Sigmoid colon (tissue), 7 donors: Measurements from ENCODE around the gene TNFAIP2. TPM values are rescaled to one million over a fixed set of nuclear protein-coding genes. Genes with fewer than 3 reads are reported as not detected.
"Not testable (repeated sequence)": the region's sequence is repeated elsewhere in the genome, so short reads cannot be mapped to it uniquely, and the experiment has no call there.

Experiments used
- DNase-seq: peaks from one replicate; pipeline ENCODE4 v3.0.0-alpha.2; 2019
- H3K27ac ChIP-seq, 4 donors: fragments of 200-600 bp; sonication (generic); one replicate each; pipeline ENCODE4 v1.5.1; 2016 to 2019; ENCODE audit warnings: mild to moderate bottlenecking in 1 of 4
- H3K27me3 ChIP-seq, 3 donors: fragments of 200-600 bp; sonication (generic); one replicate each; pipeline ENCODE4 v1.5.1; 2019; ENCODE audit warnings: mild to moderate bottlenecking in 1 of 3
- H3K36me3 ChIP-seq, 4 donors: fragments of 200-600 bp; sonication (generic); one replicate each; pipeline ENCODE4 v1.5.1; 2016 to 2019
- H3K4me1 ChIP-seq, 4 donors: fragments of 200-600 bp; sonication (generic); one replicate each; pipeline ENCODE4 v1.5.1; 2017 to 2019
- H3K4me3 ChIP-seq, 4 donors: fragments of 200-600 bp; sonication (generic); one replicate each; pipeline ENCODE4 v1.5.1; 2017 to 2019; ENCODE audit warnings: mild to moderate bottlenecking in 2 of 4, moderate library complexity in 1 of 4
- H3K9me3 ChIP-seq, 4 donors: fragments of 200-600 bp in 3 of 4; sonication (generic) in 3 of 4; one replicate each; pipeline versions ENCODE4 v1.5.1 to v1.6.1; 2013 to 2019
- EP300 ChIP-seq, 4 donors: sonication (generic); formaldehyde crosslinking; IDR thresholded peaks; one replicate each; pipeline ENCODE4 v1.6.1; 2017; ENCODE audit warnings: antibody characterized with exemption in 4 of 4
- POLR2A ChIP-seq, 2 donors: fragments of 450-650 bp; IDR thresholded peaks; one replicate each; pipeline ENCODE4 v1.6.1; 2016; ENCODE audit warnings: antibody characterized with exemption in 2 of 2, mild to moderate bottlenecking in 2 of 2, moderate library complexity in 2 of 2
- POLR2AphosphoS5 ChIP-seq, 4 donors: sonication (generic); formaldehyde crosslinking; IDR thresholded peaks; one replicate each; pipeline ENCODE4 v1.6.1; 2017; ENCODE audit warnings: antibody characterized with exemption in 4 of 4
- whole genome bisulfite sequencing, 2 donors: extraction: QIAGEN DNeasy Blood & Tissue Kit; methylation state at CpG; one replicate each; pipeline ENCODE4 v1.1.7; 2013; 5-methylcytosine and 5-hydroxymethylcytosine counted together
- intact Hi-C: fragments of 100-400 bp; cut with DNase I; formaldehyde crosslinking; loops from one replicate; pipeline ENCODE4 v1.15.1; 2023
- polyA plus RNA-seq, 3 donors: library from polyadenylated mRNA; stranded (reverse); fragments of 200-250 nt; gene quantifications; one replicate each; pipeline ENCODE4 v1.2.3, GENCODE V29; 2013
- total RNA-seq, 4 donors: library from RNA; depleted of rRNA; stranded (reverse); fragments of >200 nt; gene quantifications; one replicate each; pipeline ENCODE4 v1.1.0, GENCODE V29; 2016
- TF ChIP-seq, protein P1 (sequence below), 4 experiments: fragments of 450-650 bp in 3 of 4; fragments of 200-600 bp in 1 of 4; IDR thresholded peaks; one replicate each; pipeline ENCODE4 v1.5.1; 2016 to 2019; ENCODE audit warnings: antibody characterized with exemption in 4 of 4, mild to moderate bottlenecking in 3 of 4, moderate library complexity in 2 of 4
- donor health status: healthy with polysubstance abuse.
- donor health status: Bipolar disorder and iron deficiency.
- donor health status: healthy.

The TNFAIP2 gene
- total and polyA plus RNA-seq, 7 donors: 11.8 to 68.0 (median 33.5) TPM

GRCh38 chr14:103111232-103111868 is 11.9 kb upstream of the TNFAIP2 start:
- Histone ChIP-seq H3K27me3 (peaks cover 0 to 20% (median 0%) of the 10 kb centered on the region in 3 donors), H3K36me3 (no peaks in the 10 kb centered on the region), H3K9me3 (no peaks in the 10 kb centered on the region), H3K4me1 (peaks cover 0 to 26% (median 18%) of the 10 kb centered on the region in 4 donors), H3K4me3 (no peak overlapping the region), H3K27ac (peak overlapping the region in 1 of 4 donors; percentile 36)
- intact Hi-C loops: no loop called here
- TF ChIP-seq, protein P1, sequence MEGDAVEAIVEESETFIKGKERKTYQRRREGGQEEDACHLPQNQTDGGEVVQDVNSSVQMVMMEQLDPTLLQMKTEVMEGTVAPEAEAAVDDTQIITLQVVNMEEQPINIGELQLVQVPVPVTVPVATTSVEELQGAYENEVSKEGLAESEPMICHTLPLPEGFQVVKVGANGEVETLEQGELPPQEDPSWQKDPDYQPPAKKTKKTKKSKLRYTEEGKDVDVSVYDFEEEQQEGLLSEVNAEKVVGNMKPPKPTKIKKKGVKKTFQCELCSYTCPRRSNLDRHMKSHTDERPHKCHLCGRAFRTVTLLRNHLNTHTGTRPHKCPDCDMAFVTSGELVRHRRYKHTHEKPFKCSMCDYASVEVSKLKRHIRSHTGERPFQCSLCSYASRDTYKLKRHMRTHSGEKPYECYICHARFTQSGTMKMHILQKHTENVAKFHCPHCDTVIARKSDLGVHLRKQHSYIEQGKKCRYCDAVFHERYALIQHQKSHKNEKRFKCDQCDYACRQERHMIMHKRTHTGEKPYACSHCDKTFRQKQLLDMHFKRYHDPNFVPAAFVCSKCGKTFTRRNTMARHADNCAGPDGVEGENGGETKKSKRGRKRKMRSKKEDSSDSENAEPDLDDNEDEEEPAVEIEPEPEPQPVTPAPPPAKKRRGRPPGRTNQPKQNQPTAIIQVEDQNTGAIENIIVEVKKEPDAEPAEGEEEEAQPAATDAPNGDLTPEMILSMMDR (IDR thresholded peaks at IDR 0.05): no peak
- TF ChIP-seq EP300 (IDR thresholded peaks at IDR 0.05) (no peak), POLR2A (IDR thresholded peaks at IDR 0.05) (no peak), POLR2AphosphoS5 (IDR thresholded peaks at IDR 0.05) (no peak)
- DNase-seq: no peak
- 55 to 73% methylated on average over 6 of the region's 6 CpGs for WGBS, 2 donors

DNA sequence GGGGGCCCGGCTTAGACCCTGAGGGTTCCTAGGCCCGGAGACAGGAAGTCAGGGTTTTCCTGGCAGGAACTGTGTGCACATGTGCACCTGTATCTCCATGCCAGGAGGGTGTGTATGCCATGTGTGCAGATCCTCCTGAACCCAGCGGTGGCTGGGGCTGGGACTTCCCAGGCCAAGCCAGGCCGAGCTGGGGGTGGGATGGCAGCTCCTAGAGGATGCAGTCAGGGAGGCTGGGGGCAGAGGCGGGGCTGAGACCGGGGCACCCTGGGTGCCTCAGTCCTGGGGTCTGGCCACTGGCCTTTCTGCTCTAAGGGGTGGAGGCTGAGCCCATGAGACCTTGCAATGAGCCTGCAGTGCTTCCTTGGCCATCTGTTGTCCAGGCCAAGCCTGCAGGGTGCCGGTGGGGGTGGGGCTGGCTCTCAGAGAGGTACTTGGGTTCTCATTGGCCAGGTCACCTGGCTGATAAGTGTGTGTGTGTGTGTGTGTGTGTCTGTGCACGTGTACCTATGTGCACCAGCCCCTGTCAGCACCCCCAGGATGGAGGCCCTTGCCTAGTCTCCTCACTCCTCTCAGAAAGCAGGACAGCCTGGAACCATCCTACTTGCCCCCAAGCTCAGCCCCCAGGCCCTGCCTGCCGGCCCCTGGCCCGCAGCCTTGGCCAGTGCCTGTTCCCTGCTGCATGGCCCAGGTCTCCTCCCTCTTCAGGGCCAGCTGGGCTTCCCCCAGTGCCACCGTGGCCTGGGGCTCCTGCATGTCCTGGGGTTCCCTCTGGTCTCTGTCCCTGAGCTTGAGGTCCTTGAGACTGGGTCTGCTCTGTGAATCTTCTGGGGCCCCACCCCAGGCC is 10.6 kb upstream of the TNFAIP2 start:
- H3K4me3 ChIP-seq: no peak overlapping the region
- intact Hi-C loops: no loop called here
- H3K27me3 ChIP-seq: peaks cover 0 to 20% (median 0%) of the 10 kb centered on the region in 3 donors
- no peak overlapping the region for H3K27ac ChIP-seq
- DNase-seq: no peak
- TF ChIP-seq, protein P1 (IDR thresholded peaks at IDR 0.05): no peak
- no peak for TF ChIP-seq EP300 (IDR thresholded peaks at IDR 0.05)
- no peak for TF ChIP-seq POLR2AphosphoS5 (IDR thresholded peaks at IDR 0.05)
- no peak for TF ChIP-seq POLR2A (IDR thresholded peaks at IDR 0.05)
- no peaks in the 10 kb centered on the region for H3K36me3 ChIP-seq
- 51 to 61% methylated on average over 11 of the region's 11 CpGs for WGBS, 2 donors
- peaks cover 0 to 26% (median 18%) of the 10 kb centered on the region in 4 donors for H3K4me1 ChIP-seq
- no peaks in the 10 kb centered on the region for H3K9me3 ChIP-seq

GRCh38 chr14:103113303-103113702 is 10.0 kb upstream of the TNFAIP2 start:
- DNase-seq: no peak
- H3K4me1 ChIP-seq: peaks cover 0 to 28% (median 21%) of the 10 kb centered on the region in 4 donors
- 73 to 81% methylated on average over 5 of the region's 5 CpGs for WGBS, 2 donors
- peaks cover 0 to 20% (median 0%) of the 10 kb centered on the region in 3 donors for H3K27me3 ChIP-seq
- intact Hi-C loops: no loop called here
- TF ChIP-seq POLR2A (IDR thresholded peaks at IDR 0.05) (no peak), POLR2AphosphoS5 (IDR thresholded peaks at IDR 0.05) (no peak), EP300 (IDR thresholded peaks at IDR 0.05) (no peak)
- TF ChIP-seq, protein P1 (IDR thresholded peaks at IDR 0.05): no peak
- no peak overlapping the region for H3K27ac ChIP-seq
- H3K9me3 ChIP-seq: no peaks in the 10 kb centered on the region
- H3K36me3 ChIP-seq: no peaks in the 10 kb centered on the region
- no peak overlapping the region for H3K4me3 ChIP-seq

- peaks cover 0 to 20% (median 0%) of the 10 kb centered on the region in 3 donors for H3K27me3 ChIP-seq
- intact Hi-C loops: no loop called here
- TF ChIP-seq POLR2AphosphoS5 (IDR thresholded peaks at IDR 0.05) (no peak), EP300 (IDR thresholded peaks at IDR 0.05) (no peak), POLR2A (IDR thresholded peaks at IDR 0.05) (no peak)
- TF ChIP-seq, protein P1 (IDR thresholded peaks at IDR 0.05): no peak
- peaks cover 0 to 32% (median 25%) of the 10 kb centered on the region in 4 donors for H3K4me1 ChIP-seq
- H3K9me3 ChIP-seq: no peaks in the 10 kb centered on the region
- no peak for DNase-seq
- H3K36me3 ChIP-seq: no peaks in the 10 kb centered on the region
- no peak overlapping the region for H3K4me3 ChIP-seq
- H3K27ac ChIP-seq: no peak overlapping the region
- WGBS, 2 donors: 73 to 91% methylated on average over 13 of the region's 13 CpGs
Measured at GRCh38 chr14:103113774-103114173, 9.5 kb upstream of the TNFAIP2 start.

DNA sequence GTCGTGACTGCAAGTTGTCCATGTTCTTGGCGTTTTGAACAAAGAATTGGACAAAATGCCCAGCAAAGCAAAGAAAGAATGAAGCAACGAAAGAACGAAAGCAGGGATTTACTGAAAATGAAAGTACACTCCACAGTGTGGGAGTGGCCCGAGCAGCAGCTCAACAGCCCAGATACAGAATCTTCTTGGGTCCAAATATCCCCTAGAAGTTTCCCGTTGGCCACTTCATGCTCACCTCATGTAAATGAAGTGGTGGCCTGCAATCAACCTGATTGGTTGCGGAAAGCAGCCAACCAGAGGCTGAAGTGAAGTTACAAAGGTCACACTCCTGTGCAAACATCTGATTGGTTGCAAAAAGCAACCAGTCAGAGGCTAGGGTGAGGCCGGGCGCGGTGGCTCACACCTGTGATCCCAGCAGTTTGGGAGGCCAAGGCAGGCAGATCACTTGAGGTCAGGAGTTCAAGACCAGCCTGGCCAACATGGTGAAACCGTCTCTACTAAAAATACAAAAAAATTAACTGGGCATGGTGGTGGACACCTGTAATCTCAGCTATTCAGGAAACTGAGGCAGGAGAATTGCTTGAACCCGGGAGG is 8.1 kb upstream of the TNFAIP2 start:
- intact Hi-C loops, H3K9me3 ChIP-seq, H3K36me3 ChIP-seq, DNase-seq: not testable (repeated sequence)
- Histone ChIP-seq H3K4me3 (peak overlapping the region in 2 of 4 donors; percentile 6 to 7), H3K27me3 (peaks cover 0 to 14% (median 0%) of the 10 kb centered on the region in 3 donors), H3K4me1 (peaks cover 0 to 25% (median 18%) of the 10 kb centered on the region in 4 donors), H3K27ac (peak overlapping the region; percentile 32 to 59 (median 48))
- whole genome bisulfite sequencing, 2 donors: 18 to 50% methylated on average over 12 of the region's 12 CpGs
